ENCODE measurements around the gene ENTPD8.

ENTPD8 gene

DNA sequence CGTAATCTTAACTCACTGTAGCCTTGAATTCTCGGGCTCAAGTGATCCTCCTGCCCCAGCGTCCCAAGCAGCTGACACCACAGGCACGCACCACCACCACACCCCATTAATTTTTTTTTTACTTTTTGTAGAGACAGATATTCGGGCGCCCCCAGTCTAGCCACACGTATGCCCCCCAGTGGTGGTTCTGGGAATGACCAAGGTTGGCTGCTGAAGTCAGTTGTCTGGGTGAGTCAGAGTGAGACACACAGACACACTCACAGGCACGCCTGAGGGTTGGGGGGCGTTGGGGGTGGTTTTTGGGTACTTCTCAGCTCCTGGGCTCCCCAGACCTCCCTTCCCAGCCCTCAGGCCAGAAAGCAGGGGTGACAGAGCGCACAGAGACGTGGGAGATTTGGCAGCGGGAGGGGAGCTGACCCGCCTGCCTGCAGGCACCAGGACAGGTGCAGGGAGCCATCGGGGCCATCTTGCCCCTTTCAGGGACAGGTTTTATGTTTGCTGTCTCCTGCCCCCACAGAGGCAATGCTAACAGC, 4.2 kb upstream of the ENTPD8 start:
- Histone ChIP-seq H3K18ac (ENCODE audit: low read length) (no peak overlapping the region), H3K4me1 (ENCODE audit: control insufficient read depth, low read depth, low read length) (no peaks in the 10 kb centered on the region), H3K4me3 (ENCODE audit: low read length) (no peak overlapping the region), H4K8ac (ENCODE audit: low read depth, low read length) (no peak overlapping the region), H3K36me3 (ENCODE audit: control insufficient read depth, insufficient read depth, low read length) (peaks cover 2% of the 10 kb centered on the region), H3K23ac (ENCODE audit: low read length) (no peak overlapping the region), H4K5ac (ENCODE audit: low read length) (no peak overlapping the region), H3K4ac (ENCODE audit: low read depth, low read length) (no peak overlapping the region), H3K79me1 (ENCODE audit: low read length) (no peaks in the 10 kb centered on the region), H3K4me2 (ENCODE audit: low read length) (no peak overlapping the region), H2BK15ac (replicated peaks; ENCODE audit: low read depth) (no peak overlapping the region), H2BK5ac (ENCODE audit: low read length) (no peak overlapping the region), H3K27me3 (ENCODE audit: insufficient read depth, low read length, poor library complexity) (no peaks in the 10 kb centered on the region), H3K79me2 (ENCODE audit: control insufficient read depth, insufficient read depth, low read length) (no peaks in the 10 kb centered on the region), H3K9ac (ENCODE audit: low read length) (no peak overlapping the region), H2AK5ac (ENCODE audit: low read length) (no peak overlapping the region), H2BK120ac (ENCODE audit: low read depth, low read length) (no peak overlapping the region), H3K56ac (ENCODE audit: low read length) (peak overlapping the region; percentile 7), H3K27ac (ENCODE audit: low read depth, low read length) (no peak overlapping the region)
- peak; percentile 71 for DNase-seq
- WGBS (ENCODE audit: extremely low coverage, insufficient coverage, low lambda C conversion rate) = no CpG with 5 or more reads among the region's 14 CpGs

DNA sequence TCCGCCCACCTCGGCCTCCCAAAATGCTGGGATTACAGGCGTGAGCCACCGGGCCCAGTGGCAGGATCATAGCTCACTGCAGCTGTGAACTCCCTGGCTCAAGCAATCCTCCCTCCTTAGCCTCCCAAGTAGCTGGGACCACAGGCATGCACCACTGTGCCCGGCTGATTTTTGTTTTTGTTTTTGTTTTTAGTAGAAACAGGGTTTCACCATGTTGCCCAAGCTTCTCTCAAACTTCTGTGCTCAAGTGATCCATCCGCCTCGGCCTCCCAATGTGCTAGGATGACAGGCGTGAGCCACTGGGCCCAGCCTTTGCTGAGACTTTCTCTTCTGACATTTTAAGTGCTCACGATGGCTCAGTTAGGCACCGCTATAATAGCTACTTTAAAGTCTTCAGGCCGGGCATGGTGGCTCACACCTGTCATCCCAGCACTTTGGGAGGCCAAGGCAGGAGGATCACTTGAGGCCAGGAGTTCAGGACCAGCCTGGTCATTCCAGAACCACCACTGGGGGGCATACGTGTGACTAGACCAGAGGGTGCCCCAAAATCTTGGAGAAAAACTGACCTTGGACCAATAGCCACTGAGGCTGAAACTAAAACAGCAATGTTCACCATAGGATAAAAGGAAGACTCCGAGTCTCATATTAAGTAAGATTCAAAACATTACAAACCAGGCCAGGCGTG, 3.1 kb upstream of the ENTPD8 start:
- H3K36me3 ChIP-seq (ENCODE audit: control insufficient read depth, insufficient read depth, low read length) = peaks cover 2% of the 10 kb centered on the region
- H3K27ac ChIP-seq (ENCODE audit: low read depth, low read length) = no peak overlapping the region
- no peaks in the 10 kb centered on the region for H3K79me2 ChIP-seq (ENCODE audit: control insufficient read depth, insufficient read depth, low read length)
- H3K4me3 ChIP-seq (ENCODE audit: low read length) = no peak overlapping the region
- no peak overlapping the region for H2AK5ac ChIP-seq (ENCODE audit: low read length)
- DNase-seq = no peak
- H3K18ac ChIP-seq (ENCODE audit: low read length) = no peak overlapping the region
- no peak overlapping the region for H2BK5ac ChIP-seq (ENCODE audit: low read length)
- no peak overlapping the region for H3K4me2 ChIP-seq (ENCODE audit: low read length)
- no peak overlapping the region for H2BK15ac ChIP-seq (replicated peaks; ENCODE audit: low read depth)
- no peak overlapping the region for H2BK120ac ChIP-seq (ENCODE audit: low read depth, low read length)
- no peak overlapping the region for H4K8ac ChIP-seq (ENCODE audit: low read depth, low read length)
- no peak overlapping the region for H4K5ac ChIP-seq (ENCODE audit: low read length)
- WGBS (ENCODE audit: extremely low coverage, insufficient coverage, low lambda C conversion rate) = no CpG with 5 or more reads among the region's 14 CpGs
- H3K27me3 ChIP-seq (ENCODE audit: insufficient read depth, low read length, poor library complexity) = no peaks in the 10 kb centered on the region
- no peak overlapping the region for H3K56ac ChIP-seq (ENCODE audit: low read length)
- H3K4me1 ChIP-seq (ENCODE audit: control insufficient read depth, low read depth, low read length) = no peaks in the 10 kb centered on the region
- H3K23ac ChIP-seq (ENCODE audit: low read length) = no peak overlapping the region
- H3K79me1 ChIP-seq (ENCODE audit: low read length) = no peaks in the 10 kb centered on the region
- H3K9ac ChIP-seq (ENCODE audit: low read length) = no peak overlapping the region
- no peak overlapping the region for H3K4ac ChIP-seq (ENCODE audit: low read depth, low read length)

DNA sequence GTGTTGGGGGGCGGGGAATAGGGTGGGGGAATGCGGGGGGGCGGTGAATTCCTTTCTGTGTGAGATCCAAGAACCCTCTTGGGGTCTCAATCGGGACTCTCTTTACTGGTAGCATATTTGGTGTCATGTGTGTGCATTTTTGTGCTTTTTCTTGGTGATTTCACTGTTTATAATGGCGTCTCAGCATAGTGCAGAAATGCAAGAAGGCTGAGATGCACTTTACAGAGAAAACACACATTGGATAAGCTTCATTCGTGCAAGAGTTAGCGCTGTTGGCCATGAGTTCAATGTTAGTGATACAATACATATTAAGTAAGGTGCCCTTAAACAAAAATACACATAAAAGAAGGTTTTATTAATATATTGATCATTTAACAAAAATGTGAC, 771 bp upstream of the ENTPD8 start:
- Histone ChIP-seq H2BK5ac (ENCODE audit: low read length) (no peak overlapping the region), H3K18ac (ENCODE audit: low read length) (no peak overlapping the region), H3K27ac (ENCODE audit: low read depth, low read length) (no peak overlapping the region), H3K56ac (ENCODE audit: low read length) (no peak overlapping the region), H2BK120ac (ENCODE audit: low read depth, low read length) (no peak overlapping the region), H3K23ac (ENCODE audit: low read length) (no peak overlapping the region), H3K9ac (ENCODE audit: low read length) (no peak overlapping the region), H4K8ac (ENCODE audit: low read depth, low read length) (no peak overlapping the region), H3K4me3 (ENCODE audit: low read length) (no peak overlapping the region), H3K36me3 (ENCODE audit: control insufficient read depth, insufficient read depth, low read length) (no peaks in the 10 kb centered on the region), H3K4ac (ENCODE audit: low read depth, low read length) (no peak overlapping the region), H2BK15ac (replicated peaks; ENCODE audit: low read depth) (no peak overlapping the region), H3K79me1 (ENCODE audit: low read length) (no peaks in the 10 kb centered on the region), H3K4me1 (ENCODE audit: control insufficient read depth, low read depth, low read length) (no peaks in the 10 kb centered on the region), H2AK5ac (ENCODE audit: low read length) (no peak overlapping the region), H3K4me2 (ENCODE audit: low read length) (no peak overlapping the region), H3K27me3 (ENCODE audit: insufficient read depth, low read length, poor library complexity) (no peaks in the 10 kb centered on the region), H3K79me2 (ENCODE audit: control insufficient read depth, insufficient read depth, low read length) (no peaks in the 10 kb centered on the region), H4K5ac (ENCODE audit: low read length) (no peak overlapping the region)
- DNase-seq = no peak
- WGBS (ENCODE audit: extremely low coverage, insufficient coverage, low lambda C conversion rate) = no CpG with 5 or more reads among the region's 7 CpGs

DNA sequence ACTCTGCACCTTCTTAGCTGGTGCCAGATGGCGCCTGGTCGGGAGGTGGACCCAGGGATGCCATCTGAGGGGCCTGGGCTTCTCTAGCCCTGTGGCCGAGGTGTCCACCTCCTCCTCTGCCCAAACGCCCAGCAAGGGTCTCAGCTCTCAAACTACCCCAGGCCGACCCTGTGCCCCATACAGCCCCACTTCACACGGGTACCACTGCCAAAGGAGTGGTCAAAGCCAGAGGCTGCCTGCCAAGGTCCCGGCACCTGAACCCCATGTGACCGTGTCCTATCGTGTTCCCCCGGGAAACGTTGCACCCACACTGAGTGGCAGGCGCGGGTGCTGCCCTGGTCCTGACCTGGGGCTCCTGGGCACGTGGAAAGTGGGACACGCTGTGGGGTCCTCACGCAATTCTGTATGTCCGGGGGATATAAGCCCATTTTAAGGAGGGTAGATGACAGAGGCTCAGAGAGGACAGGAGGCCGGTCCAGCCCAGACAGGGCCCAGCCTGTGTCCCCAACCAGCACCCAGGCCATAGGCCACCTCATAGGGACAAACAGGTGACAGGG, 1.9 kb downstream of the ENTPD8 start:
- Histone ChIP-seq H4K8ac (ENCODE audit: low read depth, low read length) (no peak overlapping the region), H3K56ac (ENCODE audit: low read length) (no peak overlapping the region), H3K4me1 (ENCODE audit: control insufficient read depth, low read depth, low read length) (no peaks in the 10 kb centered on the region), H2AK5ac (ENCODE audit: low read length) (no peak overlapping the region), H3K4me3 (ENCODE audit: low read length) (no peak overlapping the region), H3K36me3 (ENCODE audit: control insufficient read depth, insufficient read depth, low read length) (no peaks in the 10 kb centered on the region), H3K9ac (ENCODE audit: low read length) (no peak overlapping the region), H3K4me2 (ENCODE audit: low read length) (no peak overlapping the region), H3K23ac (ENCODE audit: low read length) (no peak overlapping the region), H4K5ac (ENCODE audit: low read length) (no peak overlapping the region), H3K79me1 (ENCODE audit: low read length) (no peaks in the 10 kb centered on the region), H3K4ac (ENCODE audit: low read depth, low read length) (no peak overlapping the region), H3K18ac (ENCODE audit: low read length) (no peak overlapping the region), H3K27ac (ENCODE audit: low read depth, low read length) (no peak overlapping the region), H2BK5ac (ENCODE audit: low read length) (no peak overlapping the region), H2BK120ac (ENCODE audit: low read depth, low read length) (no peak overlapping the region), H3K27me3 (ENCODE audit: insufficient read depth, low read length, poor library complexity) (no peaks in the 10 kb centered on the region), H2BK15ac (replicated peaks; ENCODE audit: low read depth) (no peak overlapping the region), H3K79me2 (ENCODE audit: control insufficient read depth, insufficient read depth, low read length) (no peaks in the 10 kb centered on the region)
- no CpG with 5 or more reads among the region's 18 CpGs for WGBS (ENCODE audit: extremely low coverage, insufficient coverage, low lambda C conversion rate)
- no peak for DNase-seq

DNA sequence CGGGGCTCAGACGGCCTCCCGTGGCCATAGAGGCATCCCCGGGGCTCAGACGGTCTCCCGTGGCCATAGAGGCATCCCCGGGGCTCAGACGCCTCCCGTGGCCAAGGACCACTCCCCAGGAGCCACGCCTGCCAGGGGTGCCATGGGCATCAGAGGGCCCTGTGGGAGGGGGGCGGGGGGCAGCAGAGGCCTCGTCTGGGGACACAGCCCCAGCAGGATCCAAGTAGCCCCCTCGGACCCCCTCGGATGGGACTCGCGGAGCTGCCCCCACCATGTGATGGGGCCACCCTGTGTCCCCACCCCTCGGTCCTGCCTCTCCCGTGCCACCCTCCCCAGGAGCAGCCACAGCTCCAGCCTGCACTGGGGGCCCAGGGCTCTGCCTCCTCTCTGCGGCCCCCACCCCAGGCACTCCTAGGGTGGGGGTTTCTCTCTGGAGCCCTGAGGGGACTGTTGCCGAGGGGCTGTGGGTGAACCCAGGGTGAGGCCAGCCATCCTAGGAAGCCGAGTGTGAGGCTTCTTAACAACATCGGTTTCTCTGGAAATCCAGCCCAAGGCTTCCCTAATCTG, 2.5 kb downstream of the ENTPD8 start:
- Histone ChIP-seq H2BK15ac (replicated peaks; ENCODE audit: low read depth) (no peak overlapping the region), H3K4me2 (ENCODE audit: low read length) (no peak overlapping the region), H3K27ac (ENCODE audit: low read depth, low read length) (no peak overlapping the region), H3K4me3 (ENCODE audit: low read length) (no peak overlapping the region), H2BK120ac (ENCODE audit: low read depth, low read length) (no peak overlapping the region), H2BK5ac (ENCODE audit: low read length) (no peak overlapping the region), H3K4me1 (ENCODE audit: control insufficient read depth, low read depth, low read length) (no peaks in the 10 kb centered on the region), H3K79me2 (ENCODE audit: control insufficient read depth, insufficient read depth, low read length) (no peaks in the 10 kb centered on the region), H4K5ac (ENCODE audit: low read length) (no peak overlapping the region), H3K27me3 (ENCODE audit: insufficient read depth, low read length, poor library complexity) (no peaks in the 10 kb centered on the region), H3K18ac (ENCODE audit: low read length) (no peak overlapping the region), H3K4ac (ENCODE audit: low read depth, low read length) (no peak overlapping the region), H3K56ac (ENCODE audit: low read length) (no peak overlapping the region), H2AK5ac (ENCODE audit: low read length) (no peak overlapping the region), H3K9ac (ENCODE audit: low read length) (no peak overlapping the region), H4K8ac (ENCODE audit: low read depth, low read length) (no peak overlapping the region), H3K23ac (ENCODE audit: low read length) (no peak overlapping the region), H3K79me1 (ENCODE audit: low read length) (no peaks in the 10 kb centered on the region), H3K36me3 (ENCODE audit: control insufficient read depth, insufficient read depth, low read length) (no peaks in the 10 kb centered on the region)
- DNase-seq = no peak
- no CpG with 5 or more reads among the region's 22 CpGs for WGBS (ENCODE audit: extremely low coverage, insufficient coverage, low lambda C conversion rate)

Measured in mesendoderm (in vitro differentiated cells).